HCT116 (cell line): ENCODE data around the gene U2AF1L4. TPM values are rescaled to one million over a fixed set of nuclear protein-coding genes. Genes with fewer than 3 reads are reported as not detected.

Experiments used
- ATAC-seq: fragments of 200-7000 bp; cut with Tn5 transposase; 2 replicates; pipeline ENCODE4 v1.9.1; 2020; ENCODE audit warnings: mild to moderate bottlenecking, moderate library complexity
- BruUV-seq: library from RNA; stranded (reverse); fragments of 400-500 nt; replicated peaks from 2 replicates; lab custom pipeline; 2021; lab: Mats Ljungman, UMichigan
- CTCF ChIA-PET: fragments of 300-600 bp; sonication (Branson Sonifier 250); formaldehyde crosslinking; loops from one replicate; lab custom pipeline; 2021; ENCODE audit warnings: antibody characterized with exemption; lab: Charles Lee
- POLR2A ChIA-PET: fragments of 300-600, 350-600 bp; sonication (Branson Sonifier 250); formaldehyde crosslinking; loops from one replicate; lab custom pipeline; 2021; ENCODE audit warnings: antibody characterized with exemption; lab: Charles Lee
- RAD21 ChIA-PET, 2 experiments: fragments of 300-600 bp; sonication (Branson Sonifier 250); formaldehyde crosslinking; loops; one replicate each; lab custom pipeline; 2023; ENCODE audit warnings: low total read pairs in 2 of 2; ENCODE audit not compliant: uncharacterized antibody in 2 of 2, unreplicated experiment in 2 of 2, low non-redundant PET in 1 of 2; lab: Charles Lee
- DNase-seq: peaks from one replicate; pipeline ENCODE4 v3.0.0-alpha.2; 2010; ENCODE audit warnings: low read depth, low spot score
- H2AFZ ChIP-seq: fragments of 200-600 bp; shearing (Covaris generic), sonication (generic); 2 replicates; pipeline ENCODE4 v1.6.1; 2017; ENCODE audit warnings: low read depth, mixed run types, mixed read lengths, antibody characterized with exemption, low read length; ENCODE audit not compliant: poor library complexity, severe bottlenecking
- H3K27ac ChIP-seq: 2 replicates; pipeline ENCODE4 v1.5.1; 2012; ENCODE audit warnings: low read depth, low read length
- H3K27me3 ChIP-seq: fragments of 200-600 bp; sonication (generic); 2 replicates; pipeline ENCODE4 v1.6.1; 2016; ENCODE audit warnings: mixed run types, low read length, mixed read lengths; ENCODE audit not compliant: insufficient read depth
- H3K36me3 ChIP-seq, 2 experiments: fragments of 200-500 bp in 1 of 2; fragments of 200-600 bp in 1 of 2; sonication (Bioruptor generic) in 1 of 2; sonication (generic) in 1 of 2; 2 replicates each; pipeline versions ENCODE4 v1.5.1 to v1.6.1; 2014 to 2016; ENCODE audit warnings: low read length in 2 of 2, inconsistent platforms in 1 of 2, mixed read lengths in 1 of 2, mixed run types in 1 of 2; ENCODE audit not compliant: insufficient read depth in 2 of 2, control insufficient read depth in 1 of 2
- H3K4me1 ChIP-seq, 2 experiments: fragments of 200-600 bp in 1 of 2; sonication (generic) in 1 of 2; 2 replicates each; pipeline versions ENCODE4 v1.5.1 to v1.6.1; 2012 to 2017; ENCODE audit warnings: low read length in 2 of 2, inconsistent platforms in 1 of 2, mild to moderate bottlenecking in 1 of 2, mixed read lengths in 1 of 2, mixed run types in 1 of 2, moderate library complexity in 1 of 2; ENCODE audit not compliant: insufficient read depth in 2 of 2, control insufficient read depth in 1 of 2
- H3K4me2 ChIP-seq: fragments of 200-600 bp; sonication (generic); 2 replicates; pipeline ENCODE4 v1.6.1; 2017; ENCODE audit warnings: mixed run types, low read length, mixed read lengths
- H3K4me3 ChIP-seq, 2 experiments: fragments of 200-600 bp in 1 of 2; sonication (generic) in 1 of 2; replicated peaks in 1 of 2; 2 replicates each; pipeline ENCODE4 v1.5.1; 2011 to 2016; ENCODE audit warnings: low read length in 2 of 2, control low read depth in 1 of 2, low read depth in 1 of 2, mild to moderate bottlenecking in 1 of 2, mixed read lengths in 1 of 2, mixed run types in 1 of 2
- H3K79me2 ChIP-seq: fragments of 200-600 bp; sonication (generic); 2 replicates; pipeline ENCODE4 v1.6.1; 2017; ENCODE audit warnings: mild to moderate bottlenecking, mixed run types, low read length, moderate library complexity, mixed read lengths; ENCODE audit not compliant: insufficient read depth
- H3K9ac ChIP-seq: fragments of 200-600 bp; sonication (generic); 2 replicates; pipeline ENCODE4 v1.6.1; 2016; ENCODE audit warnings: low read length, mixed read lengths
- H3K9me2 ChIP-seq: fragments of 200-600 bp; sonication (generic), shearing (Covaris generic); 2 replicates; pipeline ENCODE4 v1.6.1; 2017; ENCODE audit warnings: mixed run types, mild to moderate bottlenecking, moderate library complexity; ENCODE audit not compliant: insufficient read depth
- H3K9me3 ChIP-seq, 2 experiments: fragments of 200-500 bp in 1 of 2; fragments of 200-600 bp in 1 of 2; sonication (Bioruptor generic) in 1 of 2; sonication (generic) in 1 of 2; 2 replicates each; pipeline ENCODE4 v1.6.1; 2014 to 2017; ENCODE audit warnings: low read length in 2 of 2, mixed read lengths in 2 of 2, inconsistent platforms in 1 of 2, low read depth in 1 of 2, mild to moderate bottlenecking in 1 of 2, mixed run types in 1 of 2, moderate library complexity in 1 of 2; ENCODE audit not compliant: control insufficient read depth in 1 of 2, insufficient read depth in 1 of 2
- H4K20me1 ChIP-seq: fragments of 200-600 bp; sonication (generic), shearing (Covaris generic); 2 replicates; pipeline ENCODE4 v1.6.1; 2017; ENCODE audit warnings: mixed run types, mild to moderate bottlenecking, moderate library complexity; ENCODE audit not compliant: insufficient read depth
- CBX3 ChIP-seq: IDR thresholded peaks from 2 replicates; pipeline ENCODE4 v1.6.1; 2012; ENCODE audit warnings: low read depth
- CTCF ChIP-seq, 3 experiments: fragments of 200-600 bp in 1 of 3; sonication (generic) in 1 of 3; IDR thresholded peaks in 2 of 3; conservative IDR thresholded peaks in 1 of 3; 2 replicates each; pipeline ENCODE4 v1.5.1; 2012 to 2017; ENCODE audit warnings: low read depth in 2 of 3, low read length in 2 of 3, antibody characterized with exemption in 1 of 3, borderline replicate concordance in 1 of 3, control low read depth in 1 of 3, mild to moderate bottlenecking in 1 of 3, mixed read lengths in 1 of 3, mixed run types in 1 of 3, moderate library complexity in 1 of 3; ENCODE audit not compliant: insufficient read depth in 1 of 3
- EGR1 ChIP-seq: IDR thresholded peaks from 2 replicates; pipeline ENCODE4 v1.6.1; 2012; ENCODE audit warnings: low read depth
- EZH2phosphoT487 ChIP-seq: fragments of 200-600 bp; IDR thresholded peaks from 2 replicates; pipeline ENCODE4 v1.6.1; 2018; ENCODE audit warnings: antibody characterized with exemption, borderline replicate concordance
- FOSL1 ChIP-seq: IDR thresholded peaks from 2 replicates; pipeline ENCODE4 v1.6.1; 2012; ENCODE audit warnings: low read depth
- JUND ChIP-seq: IDR thresholded peaks from 2 replicates; pipeline ENCODE4 v1.6.1; 2012
- MAX ChIP-seq: IDR thresholded peaks from 2 replicates; pipeline ENCODE4 v1.6.1; 2012
- RAD21 ChIP-seq: IDR thresholded peaks from 2 replicates; pipeline ENCODE4 v1.6.1; 2012; ENCODE audit warnings: low read depth, mild to moderate bottlenecking
- SP1 ChIP-seq: IDR thresholded peaks from 2 replicates; pipeline ENCODE4 v1.6.1; 2012; ENCODE audit warnings: low read depth
- SRF ChIP-seq: IDR thresholded peaks from 2 replicates; pipeline ENCODE4 v1.6.1; 2012; ENCODE audit warnings: low read depth
- TCF7L2 ChIP-seq: IDR thresholded peaks from 2 replicates; pipeline ENCODE4 v1.7.0; 2011; ENCODE audit warnings: borderline replicate concordance, inconsistent platforms; ENCODE audit not compliant: insufficient read depth, insufficient read length; ENCODE audit errors: extremely low read depth
- ZNF274 ChIP-seq: fragments of 200-500 bp; sonication (Bioruptor generic); IDR thresholded peaks from 2 replicates; pipeline ENCODE4 v1.6.1; 2014; ENCODE audit warnings: mild to moderate bottlenecking, low read depth, low read length, inconsistent platforms
- intact Hi-C: fragments of 100-400 bp; cut with micrococcal nuclease; formaldehyde crosslinking; loops from 2 replicates; pipeline ENCODE4 v1.10.0; 2022
- total RNA-seq: library from RNA; stranded (reverse); gene quantifications from one replicate; pipeline ENCODE4 v1.2.1, GENCODE V29; 2021; ENCODE audit not compliant: unreplicated experiment
- TF ChIP-seq, protein P1 (sequence below): IDR thresholded peaks from 2 replicates; pipeline ENCODE4 v1.6.1; 2012
- TF ChIP-seq, protein P2 (sequence below): IDR thresholded peaks from 2 replicates; pipeline ENCODE4 v1.6.1; 2011; ENCODE audit warnings: mild to moderate bottlenecking, low read length, moderate library complexity; ENCODE audit not compliant: insufficient replicate concordance; ENCODE audit errors: extremely low read depth

Gene U2AF1L4
- total RNA-seq, 1 experiment from 2014 or later, result 15.6 TPM

DNA sequence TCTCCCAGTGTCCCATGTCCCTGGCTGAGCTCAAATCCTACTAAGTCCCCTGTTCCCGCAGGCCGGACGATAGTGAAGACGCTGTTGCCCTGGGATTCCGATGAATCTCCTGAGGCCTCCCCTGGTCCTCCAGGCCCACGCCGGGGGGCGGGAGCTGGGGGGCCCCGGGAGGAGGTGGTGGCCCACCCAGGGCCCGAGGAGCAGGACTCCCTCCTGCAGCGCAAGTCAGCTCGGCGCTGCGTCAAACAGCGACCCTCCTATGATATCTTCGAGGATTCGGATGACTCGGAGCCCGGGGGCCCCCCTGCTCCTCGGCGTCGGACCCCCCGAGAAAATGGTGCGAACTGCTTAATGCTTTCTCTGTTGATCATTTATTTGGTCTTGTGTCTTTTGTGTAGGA lies 21.5 kb downstream of the U2AF1L4 start:
- no peaks in the 10 kb centered on the region for H3K27me3 ChIP-seq
- ChIA-PET POLR2A (interaction anchor here (1.0 to 1.3 kb wide), 2 partner anchors 17 to 22 kb away, joined by 3 to 5 read pairs; partner anchors contain the start of genes PSENEN and U2AF1L4), RAD21 (no interaction called here), CTCF (interaction anchor here (0.9 kb wide), 1 partner anchor 17 kb away, joined by 3 read pairs; no protein-coding TSS in a partner anchor)
- TF ChIP-seq SRF, result no peak
- no peak for TF ChIP-seq TCF7L2
- TF ChIP-seq SP1, result no peak
- TF ChIP-seq MAX, result no peak
- no peak for TF ChIP-seq EGR1
- TF ChIP-seq, protein P1, sequence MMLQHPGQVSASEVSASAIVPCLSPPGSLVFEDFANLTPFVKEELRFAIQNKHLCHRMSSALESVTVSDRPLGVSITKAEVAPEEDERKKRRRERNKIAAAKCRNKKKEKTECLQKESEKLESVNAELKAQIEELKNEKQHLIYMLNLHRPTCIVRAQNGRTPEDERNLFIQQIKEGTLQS, result no peak
- TF ChIP-seq RAD21, result no peak
- DNase-seq, result no peak
- no peaks in the 10 kb centered on the region for H4K20me1 ChIP-seq
- H3K79me2 ChIP-seq, result peaks cover 29% of the 10 kb centered on the region
- intact Hi-C loops, result no loop called here
- no peak for ATAC-seq
- H3K4me2 ChIP-seq, result no peak overlapping the region
- H2AFZ ChIP-seq, result no peak overlapping the region
- no TSS peak for BruUV-seq
- H3K9me2 ChIP-seq, result no peaks in the 10 kb centered on the region
- peaks cover 61 to 65% of the 10 kb centered on the region in 2 experiments for H3K36me3 ChIP-seq
- H3K4me1 ChIP-seq, result peaks cover 7 to 9% of the 10 kb centered on the region in 2 experiments; a peak in 3 of 4 replicates
- no peaks in the 10 kb centered on the region for H3K9me3 ChIP-seq
- H3K4me3 ChIP-seq, result no peak overlapping the region
- no peak overlapping the region for H3K9ac ChIP-seq
- H3K27ac ChIP-seq, result no peak overlapping the region

GRCh38 chr19:35722897-35723296 lies 22.3 kb downstream of the U2AF1L4 start:
- DNase-seq (no peak), ATAC-seq (no peak)
- ChIA-PET RAD21 (no interaction called here), POLR2A (interaction anchor here (1.3 kb wide), 1 partner anchor 22 kb away, joined by 3 read pairs; the partner anchor contains the start of genes PSENEN and U2AF1L4), CTCF (interaction anchor here (0.9 kb wide), 1 partner anchor 18 kb away, joined by 3 read pairs; no protein-coding TSS in a partner anchor)
- H3K4me3 ChIP-seq, result no peak overlapping the region
- H3K79me2 ChIP-seq, result peaks cover 35% of the 10 kb centered on the region
- H3K9me2 ChIP-seq, result no peaks in the 10 kb centered on the region
- no peaks in the 10 kb centered on the region for H3K9me3 ChIP-seq
- peaks cover 57 to 60% of the 10 kb centered on the region in 2 experiments for H3K36me3 ChIP-seq
- H3K4me2 ChIP-seq, result no peak overlapping the region
- no peaks in the 10 kb centered on the region for H3K27me3 ChIP-seq
- H2AFZ ChIP-seq, result no peak overlapping the region
- no peaks in the 10 kb centered on the region for H4K20me1 ChIP-seq
- intact Hi-C loops, result no loop called here
- H3K27ac ChIP-seq, result no peak overlapping the region
- peaks cover 7 to 9% of the 10 kb centered on the region in 2 experiments; a peak in 3 of 4 replicates for H3K4me1 ChIP-seq
- no peak overlapping the region for H3K9ac ChIP-seq
- BruUV-seq, result no TSS peak
- no peak for TF ChIP-seq EZH2phosphoT487
- TF ChIP-seq, protein P2, sequence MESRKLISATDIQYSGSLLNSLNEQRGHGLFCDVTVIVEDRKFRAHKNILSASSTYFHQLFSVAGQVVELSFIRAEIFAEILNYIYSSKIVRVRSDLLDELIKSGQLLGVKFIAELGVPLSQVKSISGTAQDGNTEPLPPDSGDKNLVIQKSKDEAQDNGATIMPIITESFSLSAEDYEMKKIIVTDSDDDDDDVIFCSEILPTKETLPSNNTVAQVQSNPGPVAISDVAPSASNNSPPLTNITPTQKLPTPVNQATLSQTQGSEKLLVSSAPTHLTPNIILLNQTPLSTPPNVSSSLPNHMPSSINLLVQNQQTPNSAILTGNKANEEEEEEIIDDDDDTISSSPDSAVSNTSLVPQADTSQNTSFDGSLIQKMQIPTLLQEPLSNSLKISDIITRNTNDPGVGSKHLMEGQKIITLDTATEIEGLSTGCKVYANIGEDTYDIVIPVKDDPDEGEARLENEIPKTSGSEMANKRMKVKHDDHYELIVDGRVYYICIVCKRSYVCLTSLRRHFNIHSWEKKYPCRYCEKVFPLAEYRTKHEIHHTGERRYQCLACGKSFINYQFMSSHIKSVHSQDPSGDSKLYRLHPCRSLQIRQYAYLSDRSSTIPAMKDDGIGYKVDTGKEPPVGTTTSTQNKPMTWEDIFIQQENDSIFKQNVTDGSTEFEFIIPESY, result no peak
- no peak for TF ChIP-seq JUND
- TF ChIP-seq FOSL1, result no peak
- TF ChIP-seq CBX3, result no peak
- no peak for TF ChIP-seq CTCF (IDR thresholded peaks at IDR 0.05 in 2 of 3, conservative IDR thresholded peaks at IDR 0.05 in 1 of 3; ENCODE audit: borderline replicate concordance in 1 of 3, insufficient read depth in 1 of 3, low read depth in 2 of 3, low read length in 2 of 3)
- no peak for TF ChIP-seq ZNF274
- TF ChIP-seq MAX, result no peak
- TF ChIP-seq, protein P1, result no peak
- no peak for TF ChIP-seq SP1
